ENCODE results near the gene GOPC.

The GOPC gene

DNA sequence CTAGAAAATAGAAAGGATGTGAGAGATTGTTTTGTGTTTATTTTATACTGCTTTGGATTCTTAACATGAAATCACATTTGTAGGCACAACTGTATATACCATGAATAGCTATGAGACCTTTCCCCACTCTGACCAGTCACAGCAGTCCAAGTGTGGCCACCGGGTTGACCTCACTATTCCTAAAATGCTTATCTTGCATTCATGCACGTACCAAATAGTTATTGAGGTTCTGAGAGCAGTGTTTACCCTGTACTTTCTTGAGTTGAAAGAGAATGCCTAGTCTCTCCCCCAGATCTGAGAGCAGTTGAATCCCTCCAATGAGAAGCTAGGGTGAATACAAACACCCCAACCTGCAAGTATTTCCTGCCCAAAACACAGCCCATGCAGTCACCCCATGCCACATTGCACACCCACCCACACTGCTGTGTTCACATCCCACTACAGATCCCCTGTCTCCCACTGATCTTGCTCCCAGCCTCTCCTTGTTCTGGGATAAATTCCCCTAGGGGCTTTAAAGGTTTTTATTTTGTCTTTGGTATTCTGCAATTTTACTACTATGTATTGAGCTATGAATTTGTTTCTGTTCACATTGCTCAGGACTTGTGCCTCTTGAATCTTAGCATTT lies 51.6 kb downstream of the GOPC start:
- Histone ChIP-seq H3K4me1 (ENCODE audit: control insufficient read depth in 2 of 2, insufficient read depth in 2 of 2, low read length in 2 of 2) (no peaks in the 10 kb centered on the region), H3K4me3 (ENCODE audit: low read length in 2 of 2) (no peak overlapping the region), H3K27ac (ENCODE audit: low read depth in 2 of 2, low read length in 2 of 2) (no peak overlapping the region), H3K9ac (ENCODE audit: low read depth in 1 of 2, low read length in 2 of 2) (no peak overlapping the region), H3K9me3 (ENCODE audit: control insufficient read depth in 2 of 2, low read length in 2 of 2) (no peaks in the 10 kb centered on the region), H3K27me3 (ENCODE audit: control insufficient read depth in 2 of 2, insufficient read depth in 2 of 2, low read length in 2 of 2) (no peaks in the 10 kb centered on the region), H3K36me3 (ENCODE audit: control insufficient read depth in 2 of 2, insufficient read depth in 2 of 2, low read length in 2 of 2) (peaks cover 14 to 15% of the 10 kb centered on the region in 2 donors)

DNA sequence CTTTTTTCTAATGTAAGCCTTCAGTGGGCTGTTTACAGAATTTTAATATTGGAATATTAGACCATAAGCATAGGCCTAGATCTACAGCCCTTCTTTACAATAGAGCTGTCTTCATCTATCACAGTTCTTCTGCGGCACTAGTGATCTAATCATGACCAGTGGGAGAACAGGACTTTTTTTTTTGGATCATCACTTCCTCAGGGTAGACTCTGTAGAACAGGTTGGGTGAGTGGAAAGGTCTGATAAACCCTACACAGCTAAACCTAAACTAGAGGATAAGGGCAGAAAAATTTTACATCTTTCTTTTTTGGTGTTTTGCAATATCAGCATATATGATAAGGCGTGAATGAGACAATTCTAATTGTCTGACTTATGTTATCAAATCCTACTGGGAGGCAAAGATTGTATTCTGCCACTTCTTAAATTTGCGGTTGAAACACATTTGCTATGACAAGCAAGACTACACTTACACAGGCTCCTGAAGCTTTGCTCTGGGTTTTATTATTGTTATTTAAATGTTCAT lies 52.2 kb downstream of the GOPC start:
- Histone ChIP-seq H3K9ac (ENCODE audit: low read depth in 1 of 2, low read length in 2 of 2) (no peak overlapping the region), H3K9me3 (ENCODE audit: control insufficient read depth in 2 of 2, low read length in 2 of 2) (no peaks in the 10 kb centered on the region), H3K27ac (ENCODE audit: low read depth in 2 of 2, low read length in 2 of 2) (no peak overlapping the region), H3K4me3 (ENCODE audit: low read length in 2 of 2) (no peak overlapping the region), H3K27me3 (ENCODE audit: control insufficient read depth in 2 of 2, insufficient read depth in 2 of 2, low read length in 2 of 2) (no peaks in the 10 kb centered on the region), H3K4me1 (ENCODE audit: control insufficient read depth in 2 of 2, insufficient read depth in 2 of 2, low read length in 2 of 2) (no peaks in the 10 kb centered on the region), H3K36me3 (ENCODE audit: control insufficient read depth in 2 of 2, insufficient read depth in 2 of 2, low read length in 2 of 2) (peaks cover 14 to 21% of the 10 kb centered on the region in 2 donors)

DNA sequence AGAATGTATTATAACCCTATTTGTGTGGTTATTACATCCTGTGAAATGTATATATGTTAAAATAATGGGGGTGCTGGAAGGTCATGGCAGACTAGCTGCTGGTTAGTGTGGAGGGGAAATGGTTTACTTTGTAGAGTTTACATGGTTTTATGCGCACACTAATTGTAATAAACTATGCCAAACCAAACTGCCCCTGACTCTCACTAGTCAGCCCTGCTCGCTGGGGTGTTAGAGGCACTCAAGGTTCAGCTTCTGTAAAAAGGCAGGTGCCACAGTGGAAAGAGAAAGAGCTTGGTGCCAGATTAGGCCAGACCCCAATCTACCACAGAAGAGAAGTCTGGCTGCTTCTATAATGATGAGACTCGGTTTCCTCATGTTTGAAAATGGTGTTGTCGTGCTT lies 52.7 kb downstream of the GOPC start:
- Histone ChIP-seq H3K4me1 (ENCODE audit: control insufficient read depth in 2 of 2, insufficient read depth in 2 of 2, low read length in 2 of 2) (no peaks in the 10 kb centered on the region), H3K4me3 (ENCODE audit: low read length in 2 of 2) (no peak overlapping the region), H3K27ac (ENCODE audit: low read depth in 2 of 2, low read length in 2 of 2) (no peak overlapping the region), H3K9ac (ENCODE audit: low read depth in 1 of 2, low read length in 2 of 2) (no peak overlapping the region), H3K27me3 (ENCODE audit: control insufficient read depth in 2 of 2, insufficient read depth in 2 of 2, low read length in 2 of 2) (no peaks in the 10 kb centered on the region), H3K36me3 (ENCODE audit: control insufficient read depth in 2 of 2, insufficient read depth in 2 of 2, low read length in 2 of 2) (peaks cover 15 to 26% of the 10 kb centered on the region in 2 donors), H3K9me3 (ENCODE audit: control insufficient read depth in 2 of 2, low read length in 2 of 2) (no peaks in the 10 kb centered on the region)

DNA sequence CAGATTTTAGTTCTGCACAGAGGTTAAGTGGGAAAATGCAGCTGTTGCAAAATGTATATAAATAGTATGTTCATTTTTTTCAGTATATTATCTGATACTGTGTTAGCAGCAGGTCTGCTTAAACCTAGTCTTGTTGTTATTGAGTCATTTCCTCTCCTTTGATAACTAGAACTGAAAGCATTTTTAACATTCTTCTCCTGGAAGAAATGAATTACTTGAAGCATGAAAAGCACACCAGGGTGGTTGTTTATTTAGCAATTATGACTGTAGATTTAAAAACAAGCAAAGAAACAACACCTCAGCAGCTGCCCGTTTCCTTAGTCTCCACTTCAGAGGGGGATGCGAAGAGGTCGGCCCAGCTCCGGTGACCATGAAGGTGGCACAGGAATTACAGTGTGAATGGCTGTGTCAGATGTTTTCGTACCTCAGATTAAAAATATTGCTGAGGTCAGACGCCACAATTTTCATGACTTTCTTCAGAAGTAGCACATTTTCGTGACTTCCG lies 53.5 kb downstream of the GOPC start:
- no peaks in the 10 kb centered on the region for H3K4me1 ChIP-seq (ENCODE audit: control insufficient read depth in 2 of 2, insufficient read depth in 2 of 2, low read length in 2 of 2)
- no peak overlapping the region for H3K9ac ChIP-seq (ENCODE audit: low read depth in 1 of 2, low read length in 2 of 2)
- no peak overlapping the region for H3K4me3 ChIP-seq (ENCODE audit: low read length in 2 of 2)
- H3K36me3 ChIP-seq (ENCODE audit: control insufficient read depth in 2 of 2, insufficient read depth in 2 of 2, low read length in 2 of 2): peaks cover 18 to 26% of the 10 kb centered on the region in 2 donors
- H3K9me3 ChIP-seq (ENCODE audit: control insufficient read depth in 2 of 2, low read length in 2 of 2): no peaks in the 10 kb centered on the region
- no peak overlapping the region for H3K27ac ChIP-seq (ENCODE audit: low read depth in 2 of 2, low read length in 2 of 2)
- H3K27me3 ChIP-seq (ENCODE audit: control insufficient read depth in 2 of 2, insufficient read depth in 2 of 2, low read length in 2 of 2): no peaks in the 10 kb centered on the region

DNA sequence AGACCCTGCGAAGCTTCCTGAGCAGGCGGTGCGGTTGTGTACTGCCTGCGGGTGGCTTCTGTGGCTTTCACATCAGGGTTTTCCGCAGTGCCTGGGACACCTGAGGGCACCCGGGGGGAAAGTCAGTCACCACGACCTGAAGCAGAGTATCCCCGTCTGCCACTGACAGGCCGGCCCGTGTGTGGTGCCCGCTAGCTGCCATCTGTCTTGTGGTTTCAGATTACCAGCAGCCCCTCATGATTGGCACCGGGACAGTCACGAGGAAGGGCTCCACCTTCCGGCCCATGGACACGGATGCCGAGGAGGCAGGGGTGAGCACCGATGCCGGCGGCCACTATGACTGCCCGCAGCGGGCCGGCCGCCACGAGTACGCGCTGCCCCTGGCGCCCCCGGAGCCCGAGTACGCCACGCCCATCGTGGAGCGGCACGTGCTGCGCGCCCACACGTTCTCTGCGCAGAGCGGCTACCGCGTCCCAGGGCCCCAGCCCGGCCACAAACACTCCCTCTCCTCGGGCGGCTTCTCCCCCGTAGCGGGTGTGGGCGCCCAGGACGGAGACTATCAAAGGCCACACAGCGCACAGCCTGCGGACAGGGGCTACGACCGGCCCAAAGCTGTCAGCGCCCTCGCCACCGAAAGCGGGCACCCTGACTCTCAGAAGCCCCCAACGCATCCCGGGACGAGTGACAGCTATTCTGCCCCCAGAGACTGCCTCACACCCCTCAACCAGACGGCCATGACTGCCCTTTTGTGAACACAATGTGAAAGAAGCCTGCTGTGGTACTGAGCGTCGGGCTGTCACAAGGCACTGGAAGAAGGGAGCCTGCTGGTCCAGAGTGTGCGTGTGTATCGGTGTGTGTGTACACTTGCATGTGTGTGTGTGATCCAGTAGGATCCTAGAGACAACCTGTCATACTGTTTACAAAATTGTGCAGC lies 54.4 kb downstream of the GOPC start:
- no peaks in the 10 kb centered on the region for H3K27me3 ChIP-seq (ENCODE audit: control insufficient read depth in 2 of 2, insufficient read depth in 2 of 2, low read length in 2 of 2)
- H3K4me3 ChIP-seq (ENCODE audit: low read length in 2 of 2): peak overlapping the region; percentile 46 to 60
- no peaks in the 10 kb centered on the region for H3K9me3 ChIP-seq (ENCODE audit: control insufficient read depth in 2 of 2, low read length in 2 of 2)
- H3K4me1 ChIP-seq (ENCODE audit: control insufficient read depth in 2 of 2, insufficient read depth in 2 of 2, low read length in 2 of 2): no peaks in the 10 kb centered on the region
- H3K9ac ChIP-seq (ENCODE audit: low read depth in 1 of 2, low read length in 2 of 2): peak overlapping the region in 1 of 2 donors; percentile 44
- peaks cover 18 to 28% of the 10 kb centered on the region in 2 donors for H3K36me3 ChIP-seq (ENCODE audit: control insufficient read depth in 2 of 2, insufficient read depth in 2 of 2, low read length in 2 of 2)
- peak overlapping the region in 1 of 2 donors; percentile 32 for H3K27ac ChIP-seq (ENCODE audit: low read depth in 2 of 2, low read length in 2 of 2)

DNA sequence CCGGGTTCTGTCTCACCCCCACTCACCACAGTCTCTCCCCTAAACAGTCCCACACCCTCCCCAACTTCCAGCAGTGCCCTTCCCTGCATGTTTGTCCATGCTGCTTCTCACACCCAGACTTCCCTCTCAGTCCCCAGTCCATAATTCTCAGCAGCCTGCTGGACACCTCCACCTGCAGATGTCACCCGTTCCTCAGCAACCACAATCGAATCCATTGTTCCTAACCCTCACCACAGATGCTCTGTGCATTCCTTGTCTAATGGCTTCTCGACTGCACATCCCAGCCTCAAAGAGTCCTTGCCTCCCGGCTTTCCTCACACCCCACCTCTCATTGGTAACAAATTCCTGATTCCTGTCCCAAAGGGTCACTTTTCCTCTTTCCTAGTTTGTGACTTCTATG lies 55.6 kb downstream of the GOPC start:
- Histone ChIP-seq H3K9ac (ENCODE audit: low read depth in 1 of 2, low read length in 2 of 2) (no peak overlapping the region), H3K9me3 (ENCODE audit: control insufficient read depth in 2 of 2, low read length in 2 of 2) (no peaks in the 10 kb centered on the region), H3K4me1 (ENCODE audit: control insufficient read depth in 2 of 2, insufficient read depth in 2 of 2, low read length in 2 of 2) (no peaks in the 10 kb centered on the region), H3K36me3 (ENCODE audit: control insufficient read depth in 2 of 2, insufficient read depth in 2 of 2, low read length in 2 of 2) (peaks cover 18 to 31% of the 10 kb centered on the region in 2 donors), H3K27ac (ENCODE audit: low read depth in 2 of 2, low read length in 2 of 2) (no peak overlapping the region), H3K4me3 (ENCODE audit: low read length in 2 of 2) (no peak overlapping the region), H3K27me3 (ENCODE audit: control insufficient read depth in 2 of 2, insufficient read depth in 2 of 2, low read length in 2 of 2) (no peaks in the 10 kb centered on the region)

DNA sequence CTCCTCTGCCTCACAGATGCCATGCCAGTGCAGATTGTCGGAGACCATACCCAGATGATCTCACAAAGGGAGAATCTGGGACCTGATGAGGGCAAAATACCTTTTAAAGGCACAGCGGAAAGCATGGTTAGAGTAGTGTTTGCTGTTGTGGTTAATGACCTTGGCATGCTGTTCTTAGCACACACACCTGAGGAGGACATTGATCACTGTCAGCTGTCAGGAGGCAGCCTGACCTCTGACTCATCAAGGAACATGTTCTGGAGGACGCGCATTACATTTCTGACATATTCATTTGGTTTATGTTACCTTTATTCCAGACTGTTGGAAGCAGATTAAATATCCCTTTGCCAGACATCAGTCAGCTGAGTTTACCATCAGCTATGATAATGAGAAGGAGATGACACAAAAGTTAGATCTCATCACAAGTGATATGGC lies 57.1 kb downstream of the GOPC start:
- Histone ChIP-seq H3K27me3 (ENCODE audit: control insufficient read depth in 2 of 2, insufficient read depth in 2 of 2, low read length in 2 of 2) (no peaks in the 10 kb centered on the region), H3K9me3 (ENCODE audit: control insufficient read depth in 2 of 2, low read length in 2 of 2) (no peaks in the 10 kb centered on the region), H3K4me3 (ENCODE audit: low read length in 2 of 2) (no peak overlapping the region), H3K27ac (ENCODE audit: low read depth in 2 of 2, low read length in 2 of 2) (no peak overlapping the region), H3K4me1 (ENCODE audit: control insufficient read depth in 2 of 2, insufficient read depth in 2 of 2, low read length in 2 of 2) (no peaks in the 10 kb centered on the region), H3K36me3 (ENCODE audit: control insufficient read depth in 2 of 2, insufficient read depth in 2 of 2, low read length in 2 of 2) (peaks cover 27 to 37% of the 10 kb centered on the region in 2 donors), H3K9ac (ENCODE audit: low read depth in 1 of 2, low read length in 2 of 2) (no peak overlapping the region)

DNA sequence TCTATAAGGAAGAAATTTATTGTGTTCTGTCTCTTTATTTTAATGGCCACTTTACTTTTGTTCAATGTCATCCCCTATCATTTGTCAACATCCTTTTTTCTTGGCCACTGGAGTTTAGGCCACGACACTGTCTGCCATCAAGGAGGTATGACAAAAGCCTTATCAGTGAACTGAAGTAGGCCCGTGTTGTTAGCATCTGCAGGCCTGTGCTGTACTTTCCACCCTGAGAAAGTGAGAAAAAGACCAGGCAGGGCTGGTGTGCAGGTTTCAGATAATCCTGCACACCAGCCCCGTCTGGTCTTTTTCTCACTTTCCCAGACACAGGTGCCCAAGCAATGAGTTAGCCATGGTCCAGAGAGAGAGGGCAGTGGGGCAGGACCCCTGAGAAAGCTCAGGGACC lies 57.6 kb downstream of the GOPC start:
- Histone ChIP-seq H3K36me3 (ENCODE audit: control insufficient read depth in 2 of 2, insufficient read depth in 2 of 2, low read length in 2 of 2) (peaks cover 29 to 37% of the 10 kb centered on the region in 2 donors), H3K9me3 (ENCODE audit: control insufficient read depth in 2 of 2, low read length in 2 of 2) (no peaks in the 10 kb centered on the region), H3K4me3 (ENCODE audit: low read length in 2 of 2) (no peak overlapping the region), H3K9ac (ENCODE audit: low read depth in 1 of 2, low read length in 2 of 2) (no peak overlapping the region), H3K4me1 (ENCODE audit: control insufficient read depth in 2 of 2, insufficient read depth in 2 of 2, low read length in 2 of 2) (no peaks in the 10 kb centered on the region), H3K27ac (ENCODE audit: low read depth in 2 of 2, low read length in 2 of 2) (no peak overlapping the region), H3K27me3 (ENCODE audit: control insufficient read depth in 2 of 2, insufficient read depth in 2 of 2, low read length in 2 of 2) (no peaks in the 10 kb centered on the region)

DNA sequence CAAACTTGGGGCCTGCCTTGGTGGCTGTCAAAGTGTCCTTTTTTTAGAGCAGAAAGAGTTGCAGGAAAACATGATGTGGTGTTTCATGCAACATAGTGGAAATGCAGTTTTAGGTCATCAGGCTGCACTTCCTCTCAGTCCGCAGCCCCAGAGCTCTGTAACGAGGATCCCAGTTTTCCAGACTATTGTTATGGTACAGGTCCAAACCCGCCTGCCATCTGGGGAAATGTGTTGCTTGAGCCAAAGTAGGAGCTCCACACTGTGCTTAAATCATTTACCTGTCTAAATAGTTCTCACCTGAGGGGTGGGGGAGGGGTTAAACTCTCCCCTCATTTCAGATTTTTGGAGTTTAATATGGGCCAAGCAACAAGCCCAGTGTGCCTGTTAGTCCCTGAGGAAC lies 59.8 kb downstream of the GOPC start:
- Histone ChIP-seq H3K9ac (ENCODE audit: low read depth in 1 of 2, low read length in 2 of 2) (no peak overlapping the region), H3K4me1 (ENCODE audit: control insufficient read depth in 2 of 2, insufficient read depth in 2 of 2, low read length in 2 of 2) (no peaks in the 10 kb centered on the region), H3K27me3 (ENCODE audit: control insufficient read depth in 2 of 2, insufficient read depth in 2 of 2, low read length in 2 of 2) (no peaks in the 10 kb centered on the region), H3K36me3 (ENCODE audit: control insufficient read depth in 2 of 2, insufficient read depth in 2 of 2, low read length in 2 of 2) (peaks cover 31 to 38% of the 10 kb centered on the region in 2 donors), H3K4me3 (ENCODE audit: low read length in 2 of 2) (no peak overlapping the region), H3K27ac (ENCODE audit: low read depth in 2 of 2, low read length in 2 of 2) (no peak overlapping the region), H3K9me3 (ENCODE audit: control insufficient read depth in 2 of 2, low read length in 2 of 2) (no peaks in the 10 kb centered on the region)

DNA sequence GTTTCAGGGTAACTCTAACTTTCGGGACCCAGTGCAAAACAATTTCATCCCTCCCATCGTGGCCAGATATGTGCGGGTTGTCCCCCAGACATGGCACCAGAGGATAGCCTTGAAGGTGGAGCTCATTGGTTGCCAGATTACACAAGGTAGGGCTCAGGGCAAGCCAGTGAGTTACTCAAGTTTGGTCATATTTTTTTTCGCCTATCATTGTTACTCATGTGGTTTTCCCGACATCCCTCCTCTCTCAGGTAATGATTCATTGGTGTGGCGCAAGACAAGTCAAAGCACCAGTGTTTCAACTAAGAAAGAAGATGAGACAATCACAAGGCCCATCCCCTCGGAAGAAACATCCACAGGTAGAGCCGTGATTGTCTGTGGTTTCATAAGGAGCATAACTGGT lies 61.6 kb downstream of the GOPC start:
- no peaks in the 10 kb centered on the region for H3K9me3 ChIP-seq (ENCODE audit: control insufficient read depth in 2 of 2, low read length in 2 of 2)
- no peak overlapping the region for H3K27ac ChIP-seq (ENCODE audit: low read depth in 2 of 2, low read length in 2 of 2)
- no peaks in the 10 kb centered on the region for H3K27me3 ChIP-seq (ENCODE audit: control insufficient read depth in 2 of 2, insufficient read depth in 2 of 2, low read length in 2 of 2)
- no peak overlapping the region for H3K9ac ChIP-seq (ENCODE audit: low read depth in 1 of 2, low read length in 2 of 2)
- peaks cover 30 to 33% of the 10 kb centered on the region in 2 donors for H3K36me3 ChIP-seq (ENCODE audit: control insufficient read depth in 2 of 2, insufficient read depth in 2 of 2, low read length in 2 of 2)
- H3K4me3 ChIP-seq (ENCODE audit: low read length in 2 of 2): no peak overlapping the region
- H3K4me1 ChIP-seq (ENCODE audit: control insufficient read depth in 2 of 2, insufficient read depth in 2 of 2, low read length in 2 of 2): no peaks in the 10 kb centered on the region

Data from mucosa of rectum (tissue), 2 donors.